Hematopoietic multipotent progenitor cell treated with erythropoietin and hydrocortisone succinate and interleukin-3 and kit ligand, for 4 days (in vitro differentiated cells): Measurements from ENCODE around the gene ZC2HC1C.
A peak's percentile ranks its signal among the peaks of the same experiment; 100 is the strongest.

Source experiments
- DNase-seq: peaks from one replicate; pipeline ENCODE4 v3.0.0-alpha.2; 2015

Gene ZC2HC1C, protein sequence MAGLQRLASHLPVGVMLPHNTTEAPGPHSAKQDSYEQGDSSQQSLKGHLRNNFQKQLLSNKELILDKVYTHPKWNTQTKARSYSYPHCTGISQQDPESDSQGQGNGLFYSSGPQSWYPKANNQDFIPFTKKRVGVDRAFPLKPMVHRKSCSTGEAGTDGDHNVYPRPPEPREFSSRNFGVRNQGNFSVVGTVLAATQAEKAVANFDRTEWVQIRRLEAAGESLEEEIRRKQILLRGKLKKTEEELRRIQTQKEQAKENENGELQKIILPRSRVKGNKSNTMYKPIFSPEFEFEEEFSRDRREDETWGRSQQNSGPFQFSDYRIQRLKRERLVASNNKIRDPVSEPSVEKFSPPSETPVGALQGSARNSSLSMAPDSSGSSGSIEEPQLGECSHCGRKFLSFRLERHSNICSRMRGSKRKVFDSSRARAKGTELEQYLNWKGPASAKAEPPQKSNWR

GRCh38 chr14:75069121-75069810 lies at the start of gene ZC2HC1C:
Gene ZC2HC1C (plus strand): TSS chr14:75069641. CDS start chr14:75070574, 933 bp downstream.
- peak; percentile 92 for DNase-seq

DNA sequence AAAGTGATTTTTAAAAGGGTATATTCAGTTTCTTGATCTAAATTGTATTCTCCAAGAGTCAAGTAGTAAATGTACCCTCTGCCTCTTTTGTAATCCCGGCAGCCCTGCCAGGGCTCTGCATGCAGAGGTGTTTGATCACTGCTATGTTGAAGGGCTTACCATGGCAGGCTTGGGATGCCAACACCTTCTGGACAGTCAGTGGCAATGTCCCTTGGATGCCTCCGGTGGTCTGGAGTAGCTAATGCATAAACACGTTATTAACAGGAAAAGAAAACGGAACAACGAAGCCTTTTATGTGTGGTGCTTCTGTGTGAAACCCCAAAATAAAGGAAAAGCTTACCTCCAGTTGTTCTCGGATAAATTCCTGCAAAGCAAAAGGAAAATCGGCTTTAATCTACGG lies 46.8 kb upstream of the ZC2HC1C start:
- DNase-seq = peak; percentile 69

DNA sequence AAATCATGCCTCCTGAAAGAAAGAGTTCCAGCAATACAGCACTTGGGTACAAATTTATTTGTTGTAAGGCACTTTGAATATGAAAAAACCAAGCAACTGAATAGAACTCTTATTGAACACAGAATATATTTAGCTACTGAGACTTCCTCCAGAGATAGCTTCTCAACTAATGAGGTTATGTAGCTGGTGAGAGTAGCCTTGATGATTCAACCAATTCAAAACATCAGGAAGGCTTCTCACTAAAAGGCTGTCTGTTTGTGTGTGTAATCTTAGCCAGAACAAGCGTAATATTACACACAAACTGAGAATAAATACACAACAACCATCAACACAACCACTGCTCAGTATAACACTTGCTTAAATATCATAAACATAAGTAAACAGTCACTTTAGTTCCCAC lies 46.3 kb upstream of the ZC2HC1C start:
- DNase-seq = no peak

DNA sequence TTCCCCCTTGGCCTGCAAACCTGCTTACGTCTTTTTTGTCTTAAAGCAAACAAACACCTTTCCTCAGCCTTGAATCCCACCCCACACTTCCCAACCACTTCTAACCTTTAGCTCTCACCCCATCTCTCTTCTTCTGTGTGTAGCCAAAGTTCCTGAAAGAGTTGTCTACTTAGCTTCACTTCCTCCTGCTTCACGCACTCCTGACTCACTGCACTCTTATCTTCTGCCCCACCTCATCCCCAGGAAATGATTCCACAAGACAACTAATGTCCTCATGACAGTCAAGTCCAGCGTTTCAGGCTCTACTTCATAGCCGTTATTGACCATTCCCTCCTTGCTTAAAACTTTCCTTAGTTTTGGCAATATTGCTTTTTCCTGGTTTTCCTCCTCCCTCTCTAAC lies 44.4 kb upstream of the ZC2HC1C start:
- DNase-seq = peak; percentile 65

- DNase-seq = no peak
Measured at GRCh38 chr14:75025876-75026275, 43.6 kb upstream of the ZC2HC1C start.

DNA sequence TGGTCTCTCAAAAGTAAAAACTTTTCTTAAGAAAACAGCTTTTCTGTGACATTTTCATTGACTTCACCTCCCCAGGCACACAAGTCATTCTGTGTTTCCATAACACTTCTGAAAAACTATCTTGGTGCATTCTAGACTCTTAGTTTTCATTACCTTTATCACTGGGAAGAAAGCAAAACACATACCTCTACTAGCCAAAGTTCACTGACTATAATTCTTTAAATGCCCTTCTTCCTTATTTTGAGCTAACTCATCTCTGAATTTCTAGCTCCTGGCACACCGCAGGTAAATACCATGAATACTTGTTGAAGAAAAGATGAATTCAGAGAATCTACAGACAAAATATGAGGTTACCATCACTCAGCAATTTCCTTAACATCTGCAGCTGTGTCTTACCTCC lies 39.3 kb upstream of the ZC2HC1C start:
- no peak for DNase-seq

- no peak for DNase-seq
Measured at GRCh38 chr14:75032939-75033338, 36.5 kb upstream of the ZC2HC1C start.

DNA sequence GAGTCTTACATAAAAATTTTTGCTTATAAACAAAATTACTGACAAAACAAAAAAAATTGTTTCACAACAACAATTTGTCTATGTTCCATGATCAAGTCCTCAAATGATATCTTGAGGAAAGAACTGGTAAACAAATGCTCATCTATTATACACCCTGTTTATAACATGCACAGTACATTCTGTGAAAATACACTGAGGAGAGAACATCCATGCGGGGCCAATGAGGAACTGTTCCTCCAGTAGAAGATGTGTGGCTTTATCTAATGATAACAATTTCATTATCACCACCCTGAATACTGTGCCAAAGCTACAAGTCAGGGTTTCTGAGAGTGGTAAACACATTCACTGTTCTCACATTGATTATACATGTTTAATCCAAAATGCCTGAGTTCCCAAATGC lies 28.9 kb upstream of the ZC2HC1C start:
- DNase-seq = peak; percentile 64

DNA sequence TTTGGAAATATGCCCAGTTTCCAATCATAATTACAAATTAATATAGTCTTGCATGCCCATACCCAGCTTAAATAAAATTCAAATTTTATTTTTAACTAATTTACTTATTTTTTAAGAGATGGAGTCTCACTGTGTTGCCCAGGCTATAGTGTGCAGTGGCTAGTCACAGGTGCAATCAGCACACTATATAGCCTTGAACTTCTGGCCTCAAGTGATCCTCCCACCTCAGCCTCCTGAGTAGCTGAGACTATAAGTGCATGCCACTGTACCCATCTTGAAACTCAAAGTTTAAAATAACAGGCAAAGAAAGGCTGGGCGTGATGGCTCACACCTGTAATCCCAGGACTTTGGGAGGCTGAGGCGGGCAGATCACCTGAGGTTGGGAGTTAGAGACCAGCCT lies 28.5 kb upstream of the ZC2HC1C start:
- DNase-seq = no peak

GRCh38 chr14:75041613-75042012 lies 27.8 kb upstream of the ZC2HC1C start:
- no peak for DNase-seq

DNA sequence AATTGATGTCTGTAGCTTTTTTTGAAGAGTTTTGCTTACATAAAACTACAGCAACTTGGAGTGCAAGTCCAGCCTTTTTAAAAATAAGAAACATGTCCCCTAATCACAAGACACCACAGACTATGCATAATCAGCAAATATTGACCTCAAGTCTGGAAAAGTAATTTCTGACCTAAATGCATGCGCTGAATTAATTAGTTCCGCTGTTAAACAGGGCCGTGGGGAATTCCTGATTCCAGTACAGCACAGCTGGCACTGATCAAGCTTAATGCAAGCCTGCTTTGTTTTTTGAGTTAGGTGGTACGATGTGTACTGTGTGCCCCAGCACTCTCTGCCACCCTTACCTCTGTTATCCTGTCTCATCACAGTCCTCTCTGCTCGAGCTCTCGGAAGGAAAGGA lies 27.4 kb upstream of the ZC2HC1C start:
- no peak for DNase-seq

GRCh38 chr14:75044322-75044721 lies 25.1 kb upstream of the ZC2HC1C start:
- DNase-seq = peak; percentile 52

GRCh38 chr14:75044752-75045151 lies 24.7 kb upstream of the ZC2HC1C start:
- peak; percentile 56 for DNase-seq

GRCh38 chr14:75046275-75046674 lies 23.2 kb upstream of the ZC2HC1C start:
- DNase-seq = no peak

DNA sequence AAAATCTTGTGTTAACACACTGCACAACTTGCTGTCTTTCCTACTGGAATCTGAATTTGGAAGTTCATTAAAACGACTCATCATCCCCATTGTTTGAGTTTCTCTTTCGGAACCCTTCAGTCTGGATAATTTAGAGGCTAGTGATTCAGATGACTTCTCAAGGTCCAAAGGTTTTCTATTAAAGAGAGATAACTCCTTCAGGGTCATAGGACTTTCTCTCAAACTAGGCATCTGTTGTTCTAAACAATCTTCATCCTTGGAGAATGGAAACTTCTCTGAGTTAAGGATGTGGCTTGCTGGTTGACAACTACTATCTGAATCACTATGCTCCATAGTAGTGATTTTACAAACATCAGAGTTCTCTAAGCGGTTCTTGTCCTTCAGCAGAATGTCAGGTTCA lies 22.5 kb upstream of the ZC2HC1C start:
- no peak for DNase-seq

DNA sequence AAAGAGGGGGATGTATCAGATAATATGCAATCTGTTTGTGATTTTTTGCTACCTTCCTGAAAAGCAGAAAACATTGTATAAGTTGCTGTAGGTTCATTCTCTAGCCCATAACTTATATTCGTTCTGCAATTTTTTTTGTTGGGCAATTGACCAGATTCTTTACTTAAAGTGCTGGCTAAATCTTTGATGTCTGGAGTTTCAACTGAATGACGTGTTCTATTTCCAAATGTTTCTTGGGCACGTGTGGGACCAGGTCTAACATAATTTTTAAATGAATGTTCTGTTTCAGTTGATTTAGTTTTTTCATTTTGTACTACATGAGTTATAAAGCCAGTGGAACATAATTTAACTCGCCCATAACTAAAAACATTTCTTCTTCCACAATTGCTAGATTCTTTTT lies 21.9 kb upstream of the ZC2HC1C start:
- DNase-seq = no peak

GRCh38 chr14:75048101-75048500 lies 21.3 kb upstream of the ZC2HC1C start:
- no peak for DNase-seq

DNA sequence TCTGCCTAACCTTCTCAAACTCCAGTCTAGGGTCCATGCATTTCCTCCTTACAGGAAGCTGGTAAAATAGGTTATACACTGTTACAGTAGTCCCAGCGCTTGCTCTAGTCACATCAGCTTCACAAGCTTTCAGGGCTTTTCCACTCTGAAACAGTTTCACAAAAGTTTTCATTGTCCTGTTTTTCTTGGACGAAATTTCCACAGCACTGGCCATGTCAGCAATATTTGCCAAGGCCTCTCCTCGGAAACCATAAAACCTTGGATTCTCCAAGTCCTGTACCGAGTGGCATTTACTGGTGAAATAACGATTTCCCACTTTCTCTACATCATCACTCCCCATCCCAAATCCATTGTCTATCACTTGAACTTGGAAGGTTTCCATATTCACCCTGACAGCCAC lies 20.3 kb upstream of the ZC2HC1C start:
- no peak for DNase-seq

DNA sequence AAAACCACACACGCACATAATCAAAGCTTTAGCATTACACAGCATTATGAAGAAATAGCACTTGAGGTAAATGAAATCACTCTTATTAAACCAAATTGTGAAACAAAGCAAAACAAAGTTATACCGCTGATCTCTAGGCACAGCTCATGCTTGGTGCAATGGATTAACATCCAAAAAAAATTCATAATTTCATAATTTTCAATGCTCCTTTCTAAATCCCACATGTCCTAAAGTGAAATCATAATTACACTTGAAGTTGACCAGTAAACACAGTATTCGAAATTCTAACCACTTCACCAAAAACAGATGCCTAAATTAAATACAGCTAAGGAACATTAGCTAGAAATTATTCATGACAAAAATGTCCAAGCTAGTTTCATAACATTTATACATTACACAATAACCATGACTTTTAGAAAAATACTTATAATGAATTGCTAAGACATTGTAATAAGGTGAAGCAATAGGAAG lies 19.7 kb upstream of the ZC2HC1C start:
- DNase-seq = peak; percentile 36

GRCh38 chr14:75050852-75051555 lies 18.4 kb upstream of the ZC2HC1C start, which contains the start of gene MLH3:
Gene MLH3 (minus strand): TSS chr14:75051467. CDS start chr14:75049655, 1,812 bp downstream.
- peak; percentile 89 for DNase-seq

DNA sequence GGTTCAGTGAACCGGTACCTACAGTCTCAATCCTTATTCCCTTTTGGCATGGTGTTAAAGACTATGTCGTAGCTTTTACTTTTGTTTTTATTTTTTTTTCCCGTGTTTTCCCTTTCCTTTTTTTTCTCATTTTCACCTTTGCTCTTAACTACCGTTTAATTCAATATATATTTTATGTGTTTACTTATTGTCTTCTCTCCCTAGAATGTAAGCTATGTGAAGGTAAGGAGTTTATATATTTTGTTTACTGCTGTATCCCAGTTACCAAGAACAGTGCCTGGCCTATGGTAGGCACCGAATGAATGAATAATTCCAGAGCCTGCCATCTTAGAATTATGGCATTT lies 17.9 kb upstream of the ZC2HC1C start:
- no peak for DNase-seq

DNA sequence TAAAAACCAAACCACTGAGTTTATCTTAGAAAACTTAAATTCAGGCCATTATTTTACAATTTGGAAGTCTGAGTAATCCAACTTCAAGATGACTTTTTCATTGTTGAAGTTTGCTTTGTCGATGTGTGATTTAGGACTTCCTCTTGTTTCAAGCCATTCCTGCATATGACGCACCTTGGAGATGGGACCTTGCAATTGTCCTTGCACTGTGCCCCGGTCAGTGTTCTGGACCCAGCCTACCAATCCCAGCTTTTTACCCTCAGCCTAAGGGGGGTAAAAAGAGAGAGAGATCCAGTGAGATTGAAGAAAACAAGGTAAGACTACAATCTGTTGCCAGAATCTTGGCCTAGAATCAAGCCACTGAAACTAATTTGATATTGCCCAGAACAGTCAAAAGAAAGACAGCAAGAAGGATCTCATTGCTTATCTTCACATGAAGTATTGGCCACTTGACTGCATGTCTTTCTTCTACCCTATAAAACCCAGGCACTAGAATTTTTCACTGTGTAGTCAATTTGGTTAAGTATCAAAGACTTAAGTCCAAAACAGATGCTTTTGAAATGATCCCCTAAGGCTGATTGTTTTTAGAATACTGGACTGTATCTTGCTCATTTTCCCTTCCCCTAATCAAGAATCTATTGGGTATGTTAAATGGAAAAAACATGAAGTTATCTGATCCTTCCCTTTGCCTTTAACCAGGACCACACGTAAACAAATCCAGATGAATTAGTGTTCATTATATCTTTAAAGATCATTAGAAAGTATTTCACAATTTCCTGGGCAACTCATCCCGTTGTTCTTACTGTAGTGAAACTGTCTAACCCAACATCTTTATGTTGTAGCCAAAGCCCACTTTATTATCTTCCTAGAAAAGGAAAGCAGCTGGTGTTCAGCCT lies 15.8 kb upstream of the ZC2HC1C start:
- DNase-seq = no peak
